ENCODE measurements around the gene ALOX12B. TPM values are rescaled to one million over a fixed set of nuclear protein-coding genes. Genes with fewer than 3 reads are reported as not detected.

ALOX12B gene
- total and polyA plus RNA-seq, 4 donors, result not detected

- H3K4me1 ChIP-seq (ENCODE audit: control insufficient read depth in 4 of 4, insufficient read depth in 4 of 4, low read length in 3 of 4), result peaks cover 26 to 64% (median 52%) of the 10 kb centered on the region in 4 donors
These were observed 37.8 kb upstream of the ALOX12B start for GRCh38 chr17:8125154-8125946.

More at GRCh38 chr17:8125154-8125946, 37.8 kb upstream of the ALOX12B start:
- Histone ChIP-seq H3K4me3 (ENCODE audit: low read depth in 1 of 3, low read length in 3 of 3) (peak overlapping the region in 2 of 3 donors; percentile 45 to 51), H3K27me3 (ENCODE audit: control insufficient read depth in 4 of 4, insufficient read depth in 4 of 4, low read length in 3 of 4) (peaks cover 5 to 16% (median 7%) of the 10 kb centered on the region in 4 donors), H3K36me3 (ENCODE audit: control insufficient read depth in 4 of 4, insufficient read depth in 3 of 4, low read depth in 1 of 4, low read length in 3 of 4) (no peaks in the 10 kb centered on the region), H3K27ac (ENCODE audit: low read depth in 1 of 2, low read length in 2 of 2) (no peak overlapping the region), H3K9ac (ENCODE audit: low read depth in 1 of 2, low read length in 2 of 2) (no peak overlapping the region), H3K9me3 (ENCODE audit: control insufficient read depth in 4 of 4, low read length in 3 of 4) (no peaks in the 10 kb centered on the region)
- 3% methylated on average over 40 of the region's 40 CpGs for WGBS
- TF ChIP-seq HNF4G (IDR thresholded peaks at IDR 0.05), result no peak
- no peak for TF ChIP-seq CTCF (IDR thresholded peaks at IDR 0.05; ENCODE audit: low read depth, low read length, missing input control)
- peak; percentile 99 for TF ChIP-seq ATF3 (IDR thresholded peaks at IDR 0.05)
- peak; percentile 28 for TF ChIP-seq YY1 (IDR thresholded peaks at IDR 0.05)
- no peak for TF ChIP-seq FOXA1 (IDR thresholded peaks at IDR 0.05)
- TF ChIP-seq MAX (IDR thresholded peaks at IDR 0.05), result peak; percentile 41
- TF ChIP-seq FOXA2 (IDR thresholded peaks at IDR 0.05), result no peak
- TF ChIP-seq RXRA (IDR thresholded peaks at IDR 0.05), result no peak
- TF ChIP-seq HNF4A (conservative IDR thresholded peaks at IDR 0.05), result no peak
- peak; percentile 16 for TF ChIP-seq ZBTB33 (IDR thresholded peaks at IDR 0.05)
- no peak for TF ChIP-seq REST (IDR thresholded peaks at IDR 0.05)
- DNase-seq (ENCODE audit: low spot score), result peak; percentile 95

All from liver (tissue), 9 donors.